Heart left ventricle (tissue), 13 donors: ENCODE results near the gene RALGAPA2.

Source experiments
- CTCF ChIP-seq, 12 donors: fragments of 200-600 bp; sonication (generic) in 4 of 12; IDR thresholded peaks; one replicate each; pipeline versions ENCODE4 v1.5.0 to v1.8.0; 2018 to 2022; ENCODE audit warnings: antibody characterized with exemption in 12 of 12, mild to moderate bottlenecking in 5 of 12
- POLR2A ChIP-seq, 2 donors: fragments of 450-650 bp; IDR thresholded peaks; one replicate each; pipeline ENCODE4 v1.6.1; 2017; ENCODE audit warnings: antibody characterized with exemption in 2 of 2, mild to moderate bottlenecking in 2 of 2, moderate library complexity in 2 of 2
- donor health status: ischemic (EF 13 %, LVEDD 7.1; RV severe dilation, severe dysfunction).
- donor health status: DM: no; HTN: yes; CAD: no.
- donor health status: DM: no; HTN: no; CAD: no.
- donor health status: ischemic (EF 25% LVEDD 6.9; RV normal size, moderate dysfunction).
- donor health status: ischemic (EF 25% LVEDD 5.7; RV mildly dilated, moderate dysfunction).
- donor health status: ischemic (EF 35%, LVEDD 5.7; RV mildly dilated, moderate dysfunction).
- donor health status: nonischemic (EF 11% LVEDD 7.7; RV severe dilation, severe dysfunction).
- donor health status: DM: yes; HTN: yes; CAD: no.
- donor health status: PGD.
- donor health status: ischemic (EF 29% LVEDD 5.4; RV normal size, mild dysfunction).
- donor health status: nonischemic (EF 23%, LVEDD 6.1; RV moderate dilation, normal function).

- TF ChIP-seq CTCF (IDR thresholded peaks at IDR 0.05) (no peak), POLR2A (IDR thresholded peaks at IDR 0.05) (no peak)
Observed at GRCh38 chr20:20404633-20405032, 307.8 kb downstream of the RALGAPA2 start.
